ENCODE data around the gene MTRR.

Gene MTRR

DNA sequence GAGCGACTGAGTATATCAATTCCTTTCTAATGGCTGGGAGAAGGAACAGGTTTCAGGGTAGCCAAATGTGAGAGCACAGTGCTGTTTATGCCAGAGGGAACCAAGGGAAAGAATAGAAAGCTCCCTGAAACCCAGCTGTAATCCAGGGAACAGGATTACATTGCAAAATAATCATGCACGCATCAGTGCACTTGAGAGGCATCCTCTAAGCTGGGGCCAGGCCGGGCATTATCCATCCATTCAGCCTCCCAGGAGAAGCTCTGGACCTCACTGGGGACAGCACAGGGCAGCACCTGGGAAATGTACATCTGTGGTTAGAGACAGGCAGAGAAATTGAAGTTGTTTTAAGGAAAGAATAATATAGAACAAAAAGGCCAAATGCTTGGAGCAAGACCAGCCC, 72.7 kb downstream of the MTRR start:
- no peak for ATAC-seq
- no peak for TF ChIP-seq PPARA (CRISPR knock-in tag; IDR thresholded peaks at IDR 0.05; ENCODE audit: borderline replicate concordance)
- no peak for TF ChIP-seq ZFP30 (CRISPR knock-in tag; IDR thresholded peaks at IDR 0.05)
- TF ChIP-seq ZC3H10 (CRISPR knock-in tag; IDR thresholded peaks at IDR 0.05), result no peak
- TF ChIP-seq GLIS3 (CRISPR knock-in tag; IDR thresholded peaks at IDR 0.05), result no peak
- TF ChIP-seq, protein P1, sequence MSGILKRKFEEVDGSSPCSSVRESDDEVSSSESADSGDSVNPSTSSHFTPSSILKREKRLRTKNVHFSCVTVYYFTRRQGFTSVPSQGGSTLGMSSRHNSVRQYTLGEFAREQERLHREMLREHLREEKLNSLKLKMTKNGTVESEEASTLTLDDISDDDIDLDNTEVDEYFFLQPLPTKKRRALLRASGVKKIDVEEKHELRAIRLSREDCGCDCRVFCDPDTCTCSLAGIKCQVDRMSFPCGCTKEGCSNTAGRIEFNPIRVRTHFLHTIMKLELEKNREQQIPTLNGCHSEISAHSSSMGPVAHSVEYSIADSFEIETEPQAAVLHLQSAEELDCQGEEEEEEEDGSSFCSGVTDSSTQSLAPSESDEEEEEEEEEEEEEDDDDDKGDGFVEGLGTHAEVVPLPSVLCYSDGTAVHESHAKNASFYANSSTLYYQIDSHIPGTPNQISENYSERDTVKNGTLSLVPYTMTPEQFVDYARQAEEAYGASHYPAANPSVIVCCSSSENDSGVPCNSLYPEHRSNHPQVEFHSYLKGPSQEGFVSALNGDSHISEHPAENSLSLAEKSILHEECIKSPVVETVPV (CRISPR knock-in tag; IDR thresholded peaks at IDR 0.05), result no peak
- no peak for TF ChIP-seq ZFP3 (CRISPR knock-in tag; IDR thresholded peaks at IDR 0.05)
- TF ChIP-seq ZNF8 (CRISPR knock-in tag; IDR thresholded peaks at IDR 0.05), result no peak
- no peak for TF ChIP-seq ARNTL (CRISPR knock-in tag; IDR thresholded peaks at IDR 0.05; ENCODE audit: borderline replicate concordance, low read depth)
- TF ChIP-seq, protein P2, sequence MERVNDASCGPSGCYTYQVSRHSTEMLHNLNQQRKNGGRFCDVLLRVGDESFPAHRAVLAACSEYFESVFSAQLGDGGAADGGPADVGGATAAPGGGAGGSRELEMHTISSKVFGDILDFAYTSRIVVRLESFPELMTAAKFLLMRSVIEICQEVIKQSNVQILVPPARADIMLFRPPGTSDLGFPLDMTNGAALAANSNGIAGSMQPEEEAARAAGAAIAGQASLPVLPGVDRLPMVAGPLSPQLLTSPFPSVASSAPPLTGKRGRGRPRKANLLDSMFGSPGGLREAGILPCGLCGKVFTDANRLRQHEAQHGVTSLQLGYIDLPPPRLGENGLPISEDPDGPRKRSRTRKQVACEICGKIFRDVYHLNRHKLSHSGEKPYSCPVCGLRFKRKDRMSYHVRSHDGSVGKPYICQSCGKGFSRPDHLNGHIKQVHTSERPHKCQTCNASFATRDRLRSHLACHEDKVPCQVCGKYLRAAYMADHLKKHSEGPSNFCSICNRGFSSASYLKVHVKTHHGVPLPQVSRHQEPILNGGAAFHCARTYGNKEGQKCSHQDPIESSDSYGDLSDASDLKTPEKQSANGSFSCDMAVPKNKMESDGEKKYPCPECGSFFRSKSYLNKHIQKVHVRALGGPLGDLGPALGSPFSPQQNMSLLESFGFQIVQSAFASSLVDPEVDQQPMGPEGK (CRISPR knock-in tag; IDR thresholded peaks at IDR 0.05; ENCODE audit: borderline replicate concordance), result no peak
- no peak for TF ChIP-seq ZNF70 (CRISPR knock-in tag; IDR thresholded peaks at IDR 0.05)
- no peak for TF ChIP-seq BACH2 (CRISPR knock-in tag; IDR thresholded peaks at IDR 0.05; ENCODE audit: borderline replicate concordance)
- no peak for TF ChIP-seq RARB (CRISPR knock-in tag; IDR thresholded peaks at IDR 0.05)
- no peak for TF ChIP-seq CSDC2 (CRISPR knock-in tag; IDR thresholded peaks at IDR 0.05)
- TF ChIP-seq ESRRG (CRISPR knock-in tag; IDR thresholded peaks at IDR 0.05), result no peak
- TF ChIP-seq, protein P3, sequence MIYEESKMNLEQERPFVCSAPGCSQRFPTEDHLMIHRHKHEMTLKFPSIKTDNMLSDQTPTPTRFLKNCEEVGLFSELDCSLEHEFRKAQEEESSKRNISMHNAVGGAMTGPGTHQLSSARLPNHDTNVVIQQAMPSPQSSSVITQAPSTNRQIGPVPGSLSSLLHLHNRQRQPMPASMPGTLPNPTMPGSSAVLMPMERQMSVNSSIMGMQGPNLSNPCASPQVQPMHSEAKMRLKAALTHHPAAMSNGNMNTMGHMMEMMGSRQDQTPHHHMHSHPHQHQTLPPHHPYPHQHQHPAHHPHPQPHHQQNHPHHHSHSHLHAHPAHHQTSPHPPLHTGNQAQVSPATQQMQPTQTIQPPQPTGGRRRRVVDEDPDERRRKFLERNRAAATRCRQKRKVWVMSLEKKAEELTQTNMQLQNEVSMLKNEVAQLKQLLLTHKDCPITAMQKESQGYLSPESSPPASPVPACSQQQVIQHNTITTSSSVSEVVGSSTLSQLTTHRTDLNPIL (CRISPR knock-in tag; IDR thresholded peaks at IDR 0.05; ENCODE audit: low read depth), result no peak
- TF ChIP-seq ZNF565 (CRISPR knock-in tag; conservative IDR thresholded peaks at IDR 0.05; ENCODE audit: low read depth), result no peak
- TF ChIP-seq TOX (CRISPR knock-in tag; IDR thresholded peaks at IDR 0.05; ENCODE audit: borderline replicate concordance), result no peak

DNA sequence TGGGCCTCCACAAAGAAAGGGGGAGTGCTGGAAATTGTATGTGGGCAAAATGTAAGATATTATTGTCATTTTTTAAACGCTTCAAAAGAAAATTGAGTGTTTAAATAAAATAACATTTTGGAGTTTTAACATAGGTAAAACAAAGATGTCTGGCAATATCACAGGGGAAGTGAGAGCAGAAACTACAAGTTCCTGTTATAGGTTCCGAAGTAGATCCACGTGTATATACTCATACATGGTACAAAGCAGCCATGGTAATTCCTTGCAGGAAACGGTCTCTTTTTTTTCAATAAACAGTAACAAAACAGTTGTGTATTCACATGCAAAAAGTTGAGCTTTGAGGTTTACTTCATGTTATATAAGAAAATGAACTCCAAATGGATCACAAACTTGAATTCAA, 78.4 kb downstream of the MTRR start:
- TF ChIP-seq BACH2 (CRISPR knock-in tag; IDR thresholded peaks at IDR 0.05; ENCODE audit: borderline replicate concordance) (no peak), TCF4 (CRISPR knock-in tag; IDR thresholded peaks at IDR 0.05; ENCODE audit: borderline replicate concordance) (no peak), SNAI2 (CRISPR knock-in tag; IDR thresholded peaks at IDR 0.05) (no peak), ZC3H10 (CRISPR knock-in tag; IDR thresholded peaks at IDR 0.05) (no peak), ZNF70 (CRISPR knock-in tag; IDR thresholded peaks at IDR 0.05) (no peak), ZFP30 (CRISPR knock-in tag; IDR thresholded peaks at IDR 0.05) (no peak), ARNTL (CRISPR knock-in tag; IDR thresholded peaks at IDR 0.05; ENCODE audit: borderline replicate concordance, low read depth) (no peak), CSDC2 (CRISPR knock-in tag; IDR thresholded peaks at IDR 0.05) (no peak), OSR1 (CRISPR knock-in tag; IDR thresholded peaks at IDR 0.05) (no peak), TOX (CRISPR knock-in tag; IDR thresholded peaks at IDR 0.05; ENCODE audit: borderline replicate concordance) (no peak), PPARA (CRISPR knock-in tag; IDR thresholded peaks at IDR 0.05; ENCODE audit: borderline replicate concordance) (no peak), GLIS3 (CRISPR knock-in tag; IDR thresholded peaks at IDR 0.05) (no peak), ZNF8 (CRISPR knock-in tag; IDR thresholded peaks at IDR 0.05) (no peak), ISL1 (CRISPR knock-in tag; IDR thresholded peaks at IDR 0.05) (no peak), ZNF565 (CRISPR knock-in tag; conservative IDR thresholded peaks at IDR 0.05; ENCODE audit: low read depth) (no peak), ESRRG (CRISPR knock-in tag; IDR thresholded peaks at IDR 0.05) (no peak)
- TF ChIP-seq, protein P3 (CRISPR knock-in tag; IDR thresholded peaks at IDR 0.05; ENCODE audit: low read depth), result no peak
- TF ChIP-seq, protein P2 (CRISPR knock-in tag; IDR thresholded peaks at IDR 0.05; ENCODE audit: borderline replicate concordance), result no peak
- TF ChIP-seq, protein P4, sequence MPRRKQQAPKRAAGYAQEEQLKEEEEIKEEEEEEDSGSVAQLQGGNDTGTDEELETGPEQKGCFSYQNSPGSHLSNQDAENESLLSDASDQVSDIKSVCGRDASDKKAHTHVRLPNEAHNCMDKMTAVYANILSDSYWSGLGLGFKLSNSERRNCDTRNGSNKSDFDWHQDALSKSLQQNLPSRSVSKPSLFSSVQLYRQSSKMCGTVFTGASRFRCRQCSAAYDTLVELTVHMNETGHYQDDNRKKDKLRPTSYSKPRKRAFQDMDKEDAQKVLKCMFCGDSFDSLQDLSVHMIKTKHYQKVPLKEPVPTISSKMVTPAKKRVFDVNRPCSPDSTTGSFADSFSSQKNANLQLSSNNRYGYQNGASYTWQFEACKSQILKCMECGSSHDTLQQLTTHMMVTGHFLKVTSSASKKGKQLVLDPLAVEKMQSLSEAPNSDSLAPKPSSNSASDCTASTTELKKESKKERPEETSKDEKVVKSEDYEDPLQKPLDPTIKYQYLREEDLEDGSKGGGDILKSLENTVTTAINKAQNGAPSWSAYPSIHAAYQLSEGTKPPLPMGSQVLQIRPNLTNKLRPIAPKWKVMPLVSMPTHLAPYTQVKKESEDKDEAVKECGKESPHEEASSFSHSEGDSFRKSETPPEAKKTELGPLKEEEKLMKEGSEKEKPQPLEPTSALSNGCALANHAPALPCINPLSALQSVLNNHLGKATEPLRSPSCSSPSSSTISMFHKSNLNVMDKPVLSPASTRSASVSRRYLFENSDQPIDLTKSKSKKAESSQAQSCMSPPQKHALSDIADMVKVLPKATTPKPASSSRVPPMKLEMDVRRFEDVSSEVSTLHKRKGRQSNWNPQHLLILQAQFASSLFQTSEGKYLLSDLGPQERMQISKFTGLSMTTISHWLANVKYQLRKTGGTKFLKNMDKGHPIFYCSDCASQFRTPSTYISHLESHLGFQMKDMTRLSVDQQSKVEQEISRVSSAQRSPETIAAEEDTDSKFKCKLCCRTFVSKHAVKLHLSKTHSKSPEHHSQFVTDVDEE (CRISPR knock-in tag; IDR thresholded peaks at IDR 0.05), result no peak
- TF ChIP-seq, protein P1 (CRISPR knock-in tag; IDR thresholded peaks at IDR 0.05), result no peak
- ATAC-seq, result no peak

Data from SK-N-SH treated with all-trans-retinoic acid at 6 μM for 48 hours (cell line).